Transverse colon (tissue), 4 donors: ENCODE data around the gene PAK1. TPM values are rescaled to one million over a fixed set of nuclear protein-coding genes. Genes with fewer than 3 reads are reported as not detected.

Experiments
- DNase-seq: peaks from one replicate; pipeline ENCODE4 v3.0.0-alpha.2; 2019
- H3K27ac ChIP-seq, 4 donors: fragments of 200-600 bp; sonication (generic); 2 replicates each; pipeline ENCODE4 v1.5.1; 2016 to 2018; ENCODE audit warnings: inconsistent platforms in 4 of 4
- H3K27me3 ChIP-seq: fragments of 200-600 bp; sonication (generic); 2 replicates; pipeline ENCODE4 v1.5.1; 2017; ENCODE audit warnings: inconsistent platforms
- H3K36me3 ChIP-seq, 4 donors: fragments of 200-600 bp; sonication (generic); 2 replicates each; pipeline ENCODE4 v1.5.1; 2017 to 2019; ENCODE audit warnings: inconsistent platforms in 4 of 4
- H3K4me1 ChIP-seq, 4 donors: fragments of 200-600 bp; sonication (generic); 2 replicates each; pipeline ENCODE4 v1.5.1; 2017 to 2020; ENCODE audit warnings: inconsistent platforms in 4 of 4
- H3K4me3 ChIP-seq, 4 donors: fragments of 200-600 bp; sonication (generic); 1 replicate in 1 of 4; 2 replicates in 3 of 4; pipeline versions ENCODE4 v1.5.1 to v1.6.1; 2017 to 2019; ENCODE audit warnings: inconsistent platforms in 4 of 4
- H3K9me3 ChIP-seq, 2 donors: fragments of 200-600 bp; sonication (generic); 2 replicates each; pipeline ENCODE4 v1.5.1; 2017 to 2019; ENCODE audit warnings: inconsistent platforms in 2 of 2
- CTCF ChIP-seq, 5 experiments: fragments of 200-600 bp in 3 of 5; fragments of 450-650 bp in 2 of 5; sonication (generic) in 3 of 5; IDR thresholded peaks; 1 replicate in 2 of 5; 2 replicates in 3 of 5; pipeline ENCODE4 v1.5.1; 2016 to 2017; ENCODE audit warnings: antibody characterized with exemption in 5 of 5, inconsistent platforms in 3 of 5, mild to moderate bottlenecking in 2 of 5, moderate library complexity in 1 of 5
- EP300 ChIP-seq: sonication (generic); formaldehyde crosslinking; IDR thresholded peaks from one replicate; pipeline ENCODE4 v1.6.1; 2017; ENCODE audit warnings: antibody characterized with exemption, low read depth
- POLR2A ChIP-seq: fragments of 450-650 bp; IDR thresholded peaks from one replicate; pipeline ENCODE4 v1.6.1; 2016; ENCODE audit warnings: antibody characterized with exemption, mild to moderate bottlenecking, moderate library complexity
- POLR2AphosphoS5 ChIP-seq, 3 donors: sonication (generic); formaldehyde crosslinking; IDR thresholded peaks; one replicate each; pipeline ENCODE4 v1.6.1; 2016; ENCODE audit warnings: antibody characterized with exemption in 3 of 3
- WGBS, 2 donors: methylation state at CpG; one replicate each; pipeline ENCODE4 v1.1.5; 2018; ENCODE audit warnings: low coverage in 1 of 2; 5-methylcytosine and 5-hydroxymethylcytosine counted together
- in situ Hi-C, 4 donors: fragments of 200-750 bp; cut with MboI; loops; one replicate each; pipeline versions ENCODE4 v1.15.0 to v1.15.1; 2017; ENCODE audit warnings: low sequenced_read_pairs in 3 of 4, low pct_ligation_motif_present in 1 of 4, low pct_unique_long_range_greater_than_20kb in 1 of 4
- intact Hi-C: fragments of 100-400 bp; cut with DNase I; formaldehyde crosslinking; loops from one replicate; pipeline ENCODE4 v1.15.1; 2023; ENCODE audit warnings: low total_unique reads
- total RNA-seq, 4 donors: library from RNA; depleted of rRNA; stranded (reverse); fragments of >200 nt; gene quantifications; one replicate each; pipeline ENCODE4 v1.1.0, GENCODE V29; 2016

Gene PAK1
- total RNA-seq, 4 donors from 2014 or later, result 104 to 222 (median 128) TPM

GRCh38 chr11:77409046-77409445 is 64.8 kb downstream of the PAK1 start:
- intact Hi-C loops, result no loop called here
- WGBS, 2 donors, result 100% methylated on average over 1 of the region's 1 CpG

GRCh38 chr11:77407613-77408012 is 66.3 kb downstream of the PAK1 start:
- intact Hi-C loops, result no loop called here
- WGBS, 2 donors, result 19 to 28% methylated on average over 4 of the region's 4 CpGs
- H3K9me3 ChIP-seq, result no peaks in the 10 kb centered on the region
- H3K27me3 ChIP-seq, result no peaks in the 10 kb centered on the region
- in situ Hi-C loops, result no loop called here
- TF ChIP-seq POLR2A (no peak), EP300 (no peak), CTCF (IDR thresholded peaks at IDR 0.05) (no peak), POLR2AphosphoS5 (IDR thresholded peaks at IDR 0.05) (peak in 2 of 3 donors; percentile 51 to 62)
- peaks cover 17 to 69% (median 38%) of the 10 kb centered on the region in 4 donors for H3K4me1 ChIP-seq
- peak; percentile 80 for DNase-seq
- no peaks in the 10 kb centered on the region for H3K36me3 ChIP-seq
- peak overlapping the region; percentile 42 to 65 (median 55) for H3K27ac ChIP-seq
- H3K4me3 ChIP-seq, result no peak overlapping the region

More at GRCh38 chr11:77409046-77409445, 64.8 kb downstream of the PAK1 start:
- Histone ChIP-seq H3K27me3 (no peaks in the 10 kb centered on the region), H3K9me3 (no peaks in the 10 kb centered on the region), H3K27ac (no peak overlapping the region), H3K36me3 (no peaks in the 10 kb centered on the region), H3K4me1 (peaks cover 17 to 69% (median 41%) of the 10 kb centered on the region in 4 donors), H3K4me3 (no peak overlapping the region)
- TF ChIP-seq EP300, result no peak
- TF ChIP-seq POLR2A, result no peak
- no peak for TF ChIP-seq CTCF (IDR thresholded peaks at IDR 0.05)
- TF ChIP-seq POLR2AphosphoS5 (IDR thresholded peaks at IDR 0.05), result no peak
- no peak for DNase-seq
- in situ Hi-C loops, result no loop called here

- H3K4me1 ChIP-seq, result peaks cover 11 to 69% (median 38%) of the 10 kb centered on the region in 4 donors
- TF ChIP-seq POLR2AphosphoS5 (IDR thresholded peaks at IDR 0.05), result no peak
- no peak for TF ChIP-seq CTCF (IDR thresholded peaks at IDR 0.05)
- TF ChIP-seq POLR2A, result no peak
- no peak for TF ChIP-seq EP300
- H3K36me3 ChIP-seq, result no peaks in the 10 kb centered on the region
- 57 to 79% methylated on average over 2 to 3 of the region's 3 CpGs for WGBS, 2 donors
- H3K27ac ChIP-seq, result no peak overlapping the region
- no peak for DNase-seq
- no peak overlapping the region for H3K4me3 ChIP-seq
- intact Hi-C loops, result no loop called here
- no peaks in the 10 kb centered on the region for H3K27me3 ChIP-seq
- no peaks in the 10 kb centered on the region for H3K9me3 ChIP-seq
- in situ Hi-C loops, result no loop called here
Measured at GRCh38 chr11:77406396-77406795, 67.5 kb downstream of the PAK1 start.

- in situ Hi-C loops (no loop called here), intact Hi-C loops (no loop called here)
- no peak overlapping the region for H3K4me3 ChIP-seq
- H3K4me1 ChIP-seq, result peaks cover 0 to 50% (median 33%) of the 10 kb centered on the region in 4 donors
- no peak overlapping the region for H3K27ac ChIP-seq
- DNase-seq, result no peak
- TF ChIP-seq CTCF (IDR thresholded peaks at IDR 0.05), result no peak
- TF ChIP-seq EP300, result no peak
- TF ChIP-seq POLR2A, result no peak
- TF ChIP-seq POLR2AphosphoS5 (IDR thresholded peaks at IDR 0.05), result no peak
- WGBS, 2 donors, result 96 to 100% methylated on average over 1 of the region's 1 CpG
- no peaks in the 10 kb centered on the region for H3K27me3 ChIP-seq
- H3K9me3 ChIP-seq, result no peaks in the 10 kb centered on the region
- H3K36me3 ChIP-seq, result no peaks in the 10 kb centered on the region
Measured at GRCh38 chr11:77403211-77403610, 70.7 kb downstream of the PAK1 start.
